Skeletal muscle satellite cell (primary cell): ENCODE measurements around the gene HDAC9.

Experiments used
- H3K27me3 ChIP-seq: 2 replicates; pipeline ENCODE4 v1.7.0; 2013; ENCODE audit warnings: low read length; ENCODE audit not compliant: control insufficient read depth, insufficient read depth
- H3K36me3 ChIP-seq: 2 replicates; pipeline ENCODE4 v1.7.0; 2013; ENCODE audit warnings: mild to moderate bottlenecking, control low read depth, low read length; ENCODE audit not compliant: insufficient read depth
- H3K4me1 ChIP-seq: 2 replicates; pipeline ENCODE4 v1.7.0; 2013; ENCODE audit warnings: low read length; ENCODE audit not compliant: control insufficient read depth, insufficient read depth
- H3K4me2 ChIP-seq: 2 replicates; pipeline ENCODE4 v1.7.0; 2013; ENCODE audit warnings: mild to moderate bottlenecking, low read length
- H3K4me3 ChIP-seq: 2 replicates; pipeline ENCODE4 v1.7.0; 2013; ENCODE audit warnings: low read length
- H3K9ac ChIP-seq: 2 replicates; pipeline ENCODE4 v1.7.0; 2013; ENCODE audit warnings: mild to moderate bottlenecking, low read depth, low read length, moderate library complexity
- H3K9me3 ChIP-seq: replicated peaks from 2 replicates; pipeline ENCODE4 v1.7.0; 2013; ENCODE audit warnings: mild to moderate bottlenecking, control low read depth, low read length

The HDAC9 gene

DNA sequence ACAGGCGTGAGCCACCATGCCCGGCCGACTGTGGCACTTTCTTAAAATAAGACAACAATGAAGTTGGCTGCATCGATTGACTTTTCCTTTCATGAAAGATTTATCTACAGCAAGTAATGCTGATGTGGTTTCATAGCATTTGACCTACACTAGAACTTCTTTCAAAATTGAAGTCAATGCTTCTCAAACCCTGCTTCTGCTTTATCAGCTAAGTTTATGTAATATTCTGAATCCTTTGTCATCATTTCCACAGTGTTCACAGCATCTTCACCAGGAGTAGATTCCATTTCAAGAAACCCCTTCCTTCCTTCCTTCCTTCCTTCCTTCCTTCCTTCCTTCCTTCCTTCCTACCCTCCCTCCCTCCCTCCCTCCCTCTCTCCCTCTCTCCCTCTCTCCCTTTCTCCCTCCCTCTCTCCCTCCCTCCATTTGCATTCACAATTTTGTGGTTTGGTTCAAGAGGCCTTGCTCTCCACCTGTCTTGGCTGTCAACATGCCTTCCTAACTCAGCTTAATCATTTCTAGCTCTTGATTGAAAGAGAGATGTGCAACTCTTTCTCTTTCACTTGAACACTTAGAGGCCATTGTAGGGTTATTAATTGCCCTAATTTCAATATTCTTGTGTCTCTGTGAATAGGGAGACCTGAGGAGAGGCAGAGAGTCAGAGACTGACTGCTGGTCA lies 52.1 kb downstream of the HDAC9 start:
- Histone ChIP-seq H3K9ac (no peak overlapping the region), H3K4me2 (no peak overlapping the region), H3K4me1 (no peaks in the 10 kb centered on the region), H3K9me3 (no peaks in the 10 kb centered on the region), H3K36me3 (no peaks in the 10 kb centered on the region), H3K27me3 (no peaks in the 10 kb centered on the region), H3K4me3 (no peak overlapping the region)

DNA sequence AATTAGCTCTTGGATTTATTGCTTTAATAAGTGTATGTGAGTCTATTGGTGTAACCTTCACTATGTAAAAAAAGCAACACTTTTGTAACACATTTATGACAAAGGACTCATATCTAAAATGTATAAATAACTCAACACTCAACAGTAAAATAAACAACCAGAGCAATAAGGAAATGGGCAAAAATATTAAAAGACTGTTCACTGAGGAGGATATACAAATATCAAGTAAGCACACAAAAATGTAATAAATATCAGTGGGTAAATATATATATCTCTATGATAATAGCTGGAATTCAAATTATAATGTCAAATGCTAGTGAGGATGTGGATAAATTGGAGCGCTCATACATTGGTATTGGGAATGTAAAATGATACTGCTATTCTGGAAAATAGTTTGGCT lies 53.0 kb downstream of the HDAC9 start:
- H3K4me2 ChIP-seq: no peak overlapping the region
- H3K4me1 ChIP-seq: no peaks in the 10 kb centered on the region
- no peaks in the 10 kb centered on the region for H3K36me3 ChIP-seq
- no peak overlapping the region for H3K9ac ChIP-seq
- H3K27me3 ChIP-seq: no peaks in the 10 kb centered on the region
- no peak overlapping the region for H3K4me3 ChIP-seq
- H3K9me3 ChIP-seq: no peaks in the 10 kb centered on the region

DNA sequence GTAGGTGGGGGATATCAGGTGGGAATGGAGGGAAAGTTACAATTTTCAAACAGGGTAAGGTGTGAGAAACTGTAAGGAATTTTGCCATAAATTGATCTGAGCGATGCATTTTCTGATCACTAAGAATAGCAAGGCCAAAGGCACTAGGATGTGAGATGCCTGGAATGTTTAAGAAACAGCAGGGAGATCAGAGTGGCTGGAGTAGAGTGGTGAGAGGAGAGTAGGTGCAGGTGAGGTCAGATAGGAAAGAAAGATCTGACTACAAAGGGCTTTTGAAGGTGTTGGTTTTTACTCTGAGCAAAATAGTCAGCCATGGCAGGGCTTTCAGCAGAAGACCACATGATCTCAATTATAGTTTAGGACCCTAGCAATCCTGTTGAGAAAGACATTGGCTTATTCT lies 55.0 kb downstream of the HDAC9 start:
- Histone ChIP-seq H3K4me1 (peaks cover 8% of the 10 kb centered on the region), H3K4me2 (no peak overlapping the region), H3K27me3 (no peaks in the 10 kb centered on the region), H3K36me3 (no peaks in the 10 kb centered on the region), H3K4me3 (no peak overlapping the region), H3K9ac (no peak overlapping the region), H3K9me3 (no peaks in the 10 kb centered on the region)

DNA sequence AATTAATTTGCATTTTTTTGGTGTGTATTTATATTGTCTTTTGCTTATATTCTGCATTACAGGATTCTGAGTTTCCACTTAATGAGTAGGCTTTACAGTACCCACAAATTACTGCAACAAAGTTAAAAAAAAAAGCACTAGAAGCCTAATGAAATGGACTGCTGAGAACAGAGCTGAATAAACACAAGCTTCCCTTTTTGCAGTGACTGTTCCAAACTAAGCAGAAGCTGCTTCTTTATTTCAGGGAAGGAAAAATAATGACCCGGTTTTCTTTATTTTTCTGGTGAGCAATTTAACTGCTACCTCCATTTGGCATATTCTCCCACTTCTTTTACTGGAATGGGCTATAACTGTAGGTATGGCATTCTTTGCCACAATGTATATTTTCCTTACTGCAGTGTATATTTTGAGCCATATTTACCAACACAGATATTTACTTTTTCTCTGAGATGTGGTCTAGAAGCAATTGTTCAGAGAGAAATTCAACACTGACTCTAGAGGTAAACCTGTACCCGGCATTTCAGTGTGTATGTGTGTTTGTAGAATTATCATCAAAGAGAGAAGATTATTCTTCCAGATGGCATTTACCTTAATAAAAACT lies 56.9 kb downstream of the HDAC9 start:
- Histone ChIP-seq H3K9ac (no peak overlapping the region), H3K9me3 (no peaks in the 10 kb centered on the region)

DNA sequence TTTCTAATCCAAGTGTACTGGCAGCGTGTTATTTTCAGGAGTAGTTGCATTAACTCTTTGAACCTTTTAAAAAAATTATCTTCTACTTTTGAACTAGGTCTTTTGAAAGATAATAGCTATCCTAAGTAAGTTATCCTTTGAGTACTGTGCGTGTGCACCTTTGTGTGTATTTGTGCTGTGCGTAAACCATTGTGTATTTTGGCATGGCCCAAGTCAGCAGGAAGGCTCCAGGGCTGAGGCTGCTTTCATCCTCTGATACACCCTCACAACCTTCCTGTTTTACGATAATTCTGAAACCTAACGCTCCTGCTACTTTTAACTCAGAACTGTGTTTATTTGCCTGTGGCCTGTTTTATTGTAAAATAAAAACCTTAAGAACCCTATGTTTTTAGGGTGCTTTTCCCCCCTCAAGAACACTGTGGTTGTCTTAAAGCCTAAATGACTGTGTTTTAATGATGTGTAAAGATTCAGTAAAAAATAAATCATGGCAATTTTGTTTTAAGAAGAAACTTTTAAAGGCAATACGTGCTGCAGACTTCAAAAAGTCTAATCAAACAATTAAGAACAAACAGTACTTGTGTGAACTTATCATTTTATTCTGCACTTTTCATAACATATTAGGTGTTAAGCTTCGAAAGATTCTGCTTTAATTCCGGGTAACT lies 57.5 kb downstream of the HDAC9 start:
- no peaks in the 10 kb centered on the region for H3K27me3 ChIP-seq
- H3K4me1 ChIP-seq: peaks cover 8% of the 10 kb centered on the region
- H3K9ac ChIP-seq: no peak overlapping the region
- H3K9me3 ChIP-seq: no peaks in the 10 kb centered on the region
- H3K4me3 ChIP-seq: no peak overlapping the region
- no peak overlapping the region for H3K4me2 ChIP-seq
- no peaks in the 10 kb centered on the region for H3K36me3 ChIP-seq

More for the DNA sequence above, 56.9 kb downstream of the HDAC9 start:
- H3K27me3 ChIP-seq: no peaks in the 10 kb centered on the region
- peaks cover 8% of the 10 kb centered on the region for H3K4me1 ChIP-seq
- H3K4me2 ChIP-seq: no peak overlapping the region
- no peak overlapping the region for H3K4me3 ChIP-seq
- H3K36me3 ChIP-seq: no peaks in the 10 kb centered on the region

DNA sequence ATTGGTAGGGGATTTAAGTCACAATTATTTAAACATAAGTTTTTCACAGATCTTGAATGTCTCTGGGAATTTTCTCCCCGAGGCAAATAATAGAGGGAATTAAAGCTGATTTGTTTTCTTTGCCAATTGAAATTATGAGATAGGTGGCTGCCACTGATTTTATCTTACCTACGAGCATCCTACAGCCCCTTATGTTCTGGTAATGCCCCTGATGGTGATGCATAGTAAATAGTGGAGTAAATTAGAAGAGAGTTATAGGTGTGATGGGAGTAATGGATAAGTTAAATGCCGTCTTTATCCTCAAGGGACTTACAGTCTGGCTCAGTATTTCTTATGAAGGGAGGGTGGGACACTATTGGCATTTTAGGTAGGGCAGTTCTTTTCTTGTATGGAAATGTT lies 58.1 kb downstream of the HDAC9 start:
- Histone ChIP-seq H3K4me2 (no peak overlapping the region), H3K36me3 (no peaks in the 10 kb centered on the region), H3K4me1 (peaks cover 8% of the 10 kb centered on the region), H3K4me3 (no peak overlapping the region), H3K9ac (no peak overlapping the region), H3K9me3 (no peaks in the 10 kb centered on the region), H3K27me3 (no peaks in the 10 kb centered on the region)

DNA sequence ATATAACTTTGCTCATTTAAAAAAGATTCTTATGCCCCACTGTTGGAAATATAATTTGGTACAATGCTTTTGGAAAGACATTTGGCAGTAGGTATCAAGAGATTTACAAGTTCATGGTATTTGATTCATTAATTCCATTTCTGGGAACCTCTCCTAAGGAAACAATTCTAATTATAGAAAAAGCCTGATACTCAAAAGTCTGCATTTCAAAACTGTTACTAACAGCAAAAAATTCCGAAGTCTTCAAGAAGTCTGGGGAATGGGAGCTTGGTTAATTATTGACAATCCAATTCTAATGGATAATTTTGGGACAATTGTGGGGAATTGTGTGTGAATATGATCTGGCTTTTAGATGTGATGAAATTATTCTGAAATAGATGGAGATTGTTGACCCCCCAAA lies 59.6 kb downstream of the HDAC9 start:
- no peak overlapping the region for H3K4me2 ChIP-seq
- peaks cover 8% of the 10 kb centered on the region for H3K4me1 ChIP-seq
- H3K27me3 ChIP-seq: no peaks in the 10 kb centered on the region
- no peak overlapping the region for H3K9ac ChIP-seq
- no peaks in the 10 kb centered on the region for H3K36me3 ChIP-seq
- H3K9me3 ChIP-seq: no peaks in the 10 kb centered on the region
- no peak overlapping the region for H3K4me3 ChIP-seq

DNA sequence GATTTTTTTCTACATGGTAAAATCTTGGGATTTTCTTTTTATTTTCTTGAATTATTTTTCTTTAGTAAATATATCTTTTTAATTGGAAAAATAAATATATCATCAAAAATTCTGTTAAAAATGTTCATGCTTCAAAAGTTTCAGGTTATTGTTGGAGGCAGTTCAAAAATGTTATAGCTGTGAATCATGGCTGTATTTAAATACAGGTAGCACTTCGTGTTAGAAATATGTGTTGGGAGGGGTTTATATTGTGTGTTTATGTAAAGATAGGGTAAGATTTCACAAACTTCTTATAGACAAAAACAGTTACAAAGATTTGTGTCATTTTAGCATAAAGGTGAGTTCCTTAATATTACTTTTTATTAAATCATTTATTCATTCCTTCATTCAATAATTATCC lies 60.4 kb downstream of the HDAC9 start:
- Histone ChIP-seq H3K27me3 (no peaks in the 10 kb centered on the region), H3K4me3 (no peak overlapping the region), H3K4me1 (peaks cover 8% of the 10 kb centered on the region), H3K4me2 (no peak overlapping the region), H3K36me3 (no peaks in the 10 kb centered on the region), H3K9me3 (no peaks in the 10 kb centered on the region), H3K9ac (no peak overlapping the region)

DNA sequence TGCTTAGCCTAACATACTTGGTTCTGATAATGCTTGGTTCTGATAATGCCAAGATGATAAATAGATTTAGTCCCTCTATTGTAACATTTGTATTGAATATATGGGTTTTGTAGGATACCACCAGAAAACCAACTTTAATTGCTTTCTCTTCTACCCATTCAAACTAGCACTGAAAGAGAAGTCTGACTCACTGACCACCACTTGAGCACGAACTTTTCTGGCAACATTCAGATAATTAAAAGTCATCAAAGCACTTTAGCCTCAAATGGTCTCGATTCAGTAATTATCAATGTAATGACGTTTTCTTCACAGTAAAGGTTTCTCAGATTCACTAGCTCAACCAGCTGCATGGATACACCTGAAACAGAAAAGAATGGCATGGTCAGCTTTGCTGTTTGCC lies 63.0 kb downstream of the HDAC9 start:
- Histone ChIP-seq H3K9me3 (no peaks in the 10 kb centered on the region), H3K4me3 (no peak overlapping the region), H3K9ac (no peak overlapping the region), H3K27me3 (no peaks in the 10 kb centered on the region), H3K36me3 (no peaks in the 10 kb centered on the region), H3K4me1 (peaks cover 8% of the 10 kb centered on the region), H3K4me2 (no peak overlapping the region)

DNA sequence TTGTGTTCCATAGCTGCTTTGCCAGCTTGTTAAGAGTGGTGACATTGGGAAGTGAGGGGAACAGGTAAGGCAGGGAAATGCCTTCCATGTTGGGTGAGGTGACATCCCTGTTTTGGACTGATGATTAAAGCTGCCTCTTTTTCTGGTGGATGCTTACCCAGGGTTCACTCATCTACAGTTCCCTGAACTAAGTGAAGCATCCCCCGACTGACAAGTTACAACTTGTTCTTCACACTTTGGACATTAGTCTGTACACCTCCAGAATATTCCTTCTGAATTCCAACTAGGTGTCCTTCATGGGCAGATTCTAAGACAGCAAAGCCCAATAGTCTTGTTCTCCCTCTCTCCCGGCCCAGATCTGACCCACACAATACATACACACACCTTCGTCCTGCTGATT lies 63.4 kb downstream of the HDAC9 start:
- Histone ChIP-seq H3K27me3 (no peaks in the 10 kb centered on the region), H3K4me2 (no peak overlapping the region), H3K4me3 (no peak overlapping the region), H3K36me3 (no peaks in the 10 kb centered on the region), H3K4me1 (peaks cover 8% of the 10 kb centered on the region), H3K9me3 (no peaks in the 10 kb centered on the region), H3K9ac (no peak overlapping the region)

DNA sequence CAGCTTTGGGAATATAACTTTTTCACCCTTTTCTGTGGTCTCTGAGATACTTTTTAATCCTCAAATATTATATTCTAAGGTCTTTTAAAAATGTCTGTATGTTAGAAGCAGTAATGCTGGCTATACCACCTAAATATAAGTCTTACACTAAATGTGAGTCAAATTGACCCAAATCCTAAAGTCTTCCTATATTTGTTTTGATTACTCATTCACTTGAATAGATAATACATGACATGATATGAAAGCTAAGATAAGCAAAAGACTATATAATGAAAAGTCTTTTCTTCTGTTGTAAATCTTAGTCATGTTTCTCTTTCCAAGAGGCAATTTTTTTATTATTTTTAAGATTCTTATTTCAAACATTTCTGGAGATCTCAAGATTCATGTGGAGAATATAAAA lies 64.2 kb downstream of the HDAC9 start:
- Histone ChIP-seq H3K4me2 (no peak overlapping the region), H3K27me3 (no peaks in the 10 kb centered on the region), H3K9me3 (no peaks in the 10 kb centered on the region), H3K4me1 (peaks cover 8% of the 10 kb centered on the region), H3K36me3 (no peaks in the 10 kb centered on the region), H3K9ac (no peak overlapping the region), H3K4me3 (no peak overlapping the region)

DNA sequence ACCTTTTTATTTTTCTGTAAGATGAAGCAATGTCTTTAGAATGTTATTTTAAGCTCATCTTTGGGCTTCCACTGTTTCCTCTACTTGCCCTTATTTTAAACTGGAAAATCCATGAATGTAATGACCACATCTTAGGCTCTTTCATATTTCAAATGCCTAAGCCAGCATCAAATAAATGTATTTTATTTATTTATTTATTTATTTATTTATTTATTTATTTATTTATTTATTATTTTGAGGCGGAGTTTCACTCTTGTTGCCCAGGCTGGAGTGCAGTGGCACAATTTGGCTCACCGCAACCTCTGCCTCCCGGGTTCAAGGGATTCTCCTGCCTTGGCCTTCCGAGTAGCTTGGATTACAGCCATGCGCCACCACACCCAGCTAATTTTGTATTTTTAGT lies 69.2 kb downstream of the HDAC9 start:
- no peaks in the 10 kb centered on the region for H3K36me3 ChIP-seq
- no peak overlapping the region for H3K4me2 ChIP-seq
- no peak overlapping the region for H3K4me3 ChIP-seq
- H3K9ac ChIP-seq: no peak overlapping the region
- H3K27me3 ChIP-seq: no peaks in the 10 kb centered on the region
- no peaks in the 10 kb centered on the region for H3K9me3 ChIP-seq
- no peaks in the 10 kb centered on the region for H3K4me1 ChIP-seq
